K562 treated with DMSO at 1 percent for 24 hours (cell line): ENCODE results near the gene SLC27A2. TPM values are rescaled to one million over a fixed set of nuclear protein-coding genes. Genes with fewer than 3 reads are reported as not detected.

ENCODE experiments used
- total RNA-seq: library from RNA; unstranded; fragments of 300-600 nt; gene quantifications from 2 replicates; pipeline ENCODE4 v1.2.3, GENCODE V29; 2022; ENCODE audit warnings: low read depth; ENCODE audit not compliant: insufficient read depth

SLC27A2 gene
- total RNA-seq: 56.8 and 62.9 TPM in 2 replicates

GRCh38 chr15:50181969-50182218 lies at the start of gene SLC27A2:
Gene SLC27A2, plus strand, starts transcription at chr15:50182196. Its CDS starts 232 bp downstream, at chr15:50182428.

GRCh38 chr15:50265620-50266019 lies 83.6 kb downstream of the SLC27A2 start, which contains the start of gene HDC:
Gene HDC, minus strand, starts transcription at chr15:50265726. Its CDS starts 103 bp downstream, at chr15:50265623.

Other genes with a start within 250 kb of the SLC27A2 start
- gene ATP8B4, start 63.0 kb upstream of the SLC27A2 start, total RNA-seq: 0.53 and 1.3 TPM in 2 replicates
- gene HDC, start 83.5 kb downstream of the SLC27A2 start, total RNA-seq: 1.2 and 1.7 TPM in 2 replicates
- gene GABPB1, start 173.0 kb downstream of the SLC27A2 start, total RNA-seq: 14.1 and 15.3 TPM in 2 replicates
- 34.1 and 37.9 TPM in 2 replicates for gene USP8, start 242.2 kb downstream of the SLC27A2 start, total RNA-seq